A673 (cell line): ENCODE data around the gene APC.

Experiments
- EZH2 ChIP-seq: fragments of 200-600 bp; sonication (generic); IDR thresholded peaks from 2 replicates; pipeline ENCODE4 v1.6.1; 2017; ENCODE audit warnings: borderline replicate concordance, low read depth, mild to moderate bottlenecking, mixed read lengths, antibody characterized with exemption, low read length; ENCODE audit not compliant: poor library complexity, severe bottlenecking
- TF ChIP-seq, protein P1 (sequence below): fragments of 300-800, 200-600 bp; sonication (generic); conservative IDR thresholded peaks from 2 replicates; pipeline ENCODE4 v1.5.1; 2017; ENCODE audit warnings: low read depth, mild to moderate bottlenecking, antibody characterized with exemption, low read length, moderate library complexity, mixed read lengths

DNA sequence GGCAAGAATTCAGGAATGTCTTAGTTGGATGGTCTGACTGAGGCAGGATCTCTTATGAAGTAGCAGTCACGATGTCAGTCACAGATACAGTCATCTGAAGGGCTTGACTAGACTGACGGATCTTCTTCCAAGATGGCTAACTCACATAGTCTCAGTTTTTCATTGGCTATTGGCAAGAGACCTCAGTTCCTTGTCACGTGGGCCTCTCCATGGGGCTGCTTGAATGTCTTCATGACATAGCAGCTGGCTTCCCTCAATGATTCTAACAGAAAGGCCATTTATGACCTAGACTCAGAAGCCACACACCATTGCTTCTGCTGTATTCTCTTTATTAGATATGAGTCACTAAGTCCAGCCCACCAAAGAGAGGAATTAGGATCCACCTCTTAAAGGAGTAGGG lies 4.7 kb downstream of the APC start:
- TF ChIP-seq, protein P1, sequence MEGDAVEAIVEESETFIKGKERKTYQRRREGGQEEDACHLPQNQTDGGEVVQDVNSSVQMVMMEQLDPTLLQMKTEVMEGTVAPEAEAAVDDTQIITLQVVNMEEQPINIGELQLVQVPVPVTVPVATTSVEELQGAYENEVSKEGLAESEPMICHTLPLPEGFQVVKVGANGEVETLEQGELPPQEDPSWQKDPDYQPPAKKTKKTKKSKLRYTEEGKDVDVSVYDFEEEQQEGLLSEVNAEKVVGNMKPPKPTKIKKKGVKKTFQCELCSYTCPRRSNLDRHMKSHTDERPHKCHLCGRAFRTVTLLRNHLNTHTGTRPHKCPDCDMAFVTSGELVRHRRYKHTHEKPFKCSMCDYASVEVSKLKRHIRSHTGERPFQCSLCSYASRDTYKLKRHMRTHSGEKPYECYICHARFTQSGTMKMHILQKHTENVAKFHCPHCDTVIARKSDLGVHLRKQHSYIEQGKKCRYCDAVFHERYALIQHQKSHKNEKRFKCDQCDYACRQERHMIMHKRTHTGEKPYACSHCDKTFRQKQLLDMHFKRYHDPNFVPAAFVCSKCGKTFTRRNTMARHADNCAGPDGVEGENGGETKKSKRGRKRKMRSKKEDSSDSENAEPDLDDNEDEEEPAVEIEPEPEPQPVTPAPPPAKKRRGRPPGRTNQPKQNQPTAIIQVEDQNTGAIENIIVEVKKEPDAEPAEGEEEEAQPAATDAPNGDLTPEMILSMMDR = no peak
- TF ChIP-seq EZH2 = no peak
